Measurements from ENCODE around the gene NFU1. TPM values are rescaled to one million over a fixed set of nuclear protein-coding genes. Genes with fewer than 3 reads are reported as not detected.

The NFU1 gene
- total and polyA plus RNA-seq, 2 of the 8 experiments (the other 6 are each of a cell fraction or from before 2014, with no cell fraction given): 18.4 to 45.5 TPM

DNA sequence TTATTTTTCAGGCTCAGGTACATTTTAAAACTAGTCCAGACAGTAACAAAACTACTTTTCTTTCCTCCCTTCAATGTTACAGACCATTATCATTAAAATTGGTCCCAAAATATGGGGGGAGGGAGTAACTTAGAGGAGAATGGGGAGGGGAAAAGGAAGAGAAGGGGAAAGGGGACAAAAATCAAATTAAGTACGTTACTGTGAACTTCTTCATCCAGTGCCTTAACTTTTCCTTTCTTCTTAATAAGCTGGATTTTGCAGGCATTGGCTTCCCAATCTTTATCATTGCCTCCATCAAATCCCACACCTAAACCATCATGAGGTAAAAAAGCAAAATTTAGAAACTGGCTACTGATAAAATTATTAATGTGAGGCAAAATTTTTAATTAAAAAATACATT lies 67.4 kb downstream of the NFU1 start (continued):
- TF ChIP-seq, protein P1, sequence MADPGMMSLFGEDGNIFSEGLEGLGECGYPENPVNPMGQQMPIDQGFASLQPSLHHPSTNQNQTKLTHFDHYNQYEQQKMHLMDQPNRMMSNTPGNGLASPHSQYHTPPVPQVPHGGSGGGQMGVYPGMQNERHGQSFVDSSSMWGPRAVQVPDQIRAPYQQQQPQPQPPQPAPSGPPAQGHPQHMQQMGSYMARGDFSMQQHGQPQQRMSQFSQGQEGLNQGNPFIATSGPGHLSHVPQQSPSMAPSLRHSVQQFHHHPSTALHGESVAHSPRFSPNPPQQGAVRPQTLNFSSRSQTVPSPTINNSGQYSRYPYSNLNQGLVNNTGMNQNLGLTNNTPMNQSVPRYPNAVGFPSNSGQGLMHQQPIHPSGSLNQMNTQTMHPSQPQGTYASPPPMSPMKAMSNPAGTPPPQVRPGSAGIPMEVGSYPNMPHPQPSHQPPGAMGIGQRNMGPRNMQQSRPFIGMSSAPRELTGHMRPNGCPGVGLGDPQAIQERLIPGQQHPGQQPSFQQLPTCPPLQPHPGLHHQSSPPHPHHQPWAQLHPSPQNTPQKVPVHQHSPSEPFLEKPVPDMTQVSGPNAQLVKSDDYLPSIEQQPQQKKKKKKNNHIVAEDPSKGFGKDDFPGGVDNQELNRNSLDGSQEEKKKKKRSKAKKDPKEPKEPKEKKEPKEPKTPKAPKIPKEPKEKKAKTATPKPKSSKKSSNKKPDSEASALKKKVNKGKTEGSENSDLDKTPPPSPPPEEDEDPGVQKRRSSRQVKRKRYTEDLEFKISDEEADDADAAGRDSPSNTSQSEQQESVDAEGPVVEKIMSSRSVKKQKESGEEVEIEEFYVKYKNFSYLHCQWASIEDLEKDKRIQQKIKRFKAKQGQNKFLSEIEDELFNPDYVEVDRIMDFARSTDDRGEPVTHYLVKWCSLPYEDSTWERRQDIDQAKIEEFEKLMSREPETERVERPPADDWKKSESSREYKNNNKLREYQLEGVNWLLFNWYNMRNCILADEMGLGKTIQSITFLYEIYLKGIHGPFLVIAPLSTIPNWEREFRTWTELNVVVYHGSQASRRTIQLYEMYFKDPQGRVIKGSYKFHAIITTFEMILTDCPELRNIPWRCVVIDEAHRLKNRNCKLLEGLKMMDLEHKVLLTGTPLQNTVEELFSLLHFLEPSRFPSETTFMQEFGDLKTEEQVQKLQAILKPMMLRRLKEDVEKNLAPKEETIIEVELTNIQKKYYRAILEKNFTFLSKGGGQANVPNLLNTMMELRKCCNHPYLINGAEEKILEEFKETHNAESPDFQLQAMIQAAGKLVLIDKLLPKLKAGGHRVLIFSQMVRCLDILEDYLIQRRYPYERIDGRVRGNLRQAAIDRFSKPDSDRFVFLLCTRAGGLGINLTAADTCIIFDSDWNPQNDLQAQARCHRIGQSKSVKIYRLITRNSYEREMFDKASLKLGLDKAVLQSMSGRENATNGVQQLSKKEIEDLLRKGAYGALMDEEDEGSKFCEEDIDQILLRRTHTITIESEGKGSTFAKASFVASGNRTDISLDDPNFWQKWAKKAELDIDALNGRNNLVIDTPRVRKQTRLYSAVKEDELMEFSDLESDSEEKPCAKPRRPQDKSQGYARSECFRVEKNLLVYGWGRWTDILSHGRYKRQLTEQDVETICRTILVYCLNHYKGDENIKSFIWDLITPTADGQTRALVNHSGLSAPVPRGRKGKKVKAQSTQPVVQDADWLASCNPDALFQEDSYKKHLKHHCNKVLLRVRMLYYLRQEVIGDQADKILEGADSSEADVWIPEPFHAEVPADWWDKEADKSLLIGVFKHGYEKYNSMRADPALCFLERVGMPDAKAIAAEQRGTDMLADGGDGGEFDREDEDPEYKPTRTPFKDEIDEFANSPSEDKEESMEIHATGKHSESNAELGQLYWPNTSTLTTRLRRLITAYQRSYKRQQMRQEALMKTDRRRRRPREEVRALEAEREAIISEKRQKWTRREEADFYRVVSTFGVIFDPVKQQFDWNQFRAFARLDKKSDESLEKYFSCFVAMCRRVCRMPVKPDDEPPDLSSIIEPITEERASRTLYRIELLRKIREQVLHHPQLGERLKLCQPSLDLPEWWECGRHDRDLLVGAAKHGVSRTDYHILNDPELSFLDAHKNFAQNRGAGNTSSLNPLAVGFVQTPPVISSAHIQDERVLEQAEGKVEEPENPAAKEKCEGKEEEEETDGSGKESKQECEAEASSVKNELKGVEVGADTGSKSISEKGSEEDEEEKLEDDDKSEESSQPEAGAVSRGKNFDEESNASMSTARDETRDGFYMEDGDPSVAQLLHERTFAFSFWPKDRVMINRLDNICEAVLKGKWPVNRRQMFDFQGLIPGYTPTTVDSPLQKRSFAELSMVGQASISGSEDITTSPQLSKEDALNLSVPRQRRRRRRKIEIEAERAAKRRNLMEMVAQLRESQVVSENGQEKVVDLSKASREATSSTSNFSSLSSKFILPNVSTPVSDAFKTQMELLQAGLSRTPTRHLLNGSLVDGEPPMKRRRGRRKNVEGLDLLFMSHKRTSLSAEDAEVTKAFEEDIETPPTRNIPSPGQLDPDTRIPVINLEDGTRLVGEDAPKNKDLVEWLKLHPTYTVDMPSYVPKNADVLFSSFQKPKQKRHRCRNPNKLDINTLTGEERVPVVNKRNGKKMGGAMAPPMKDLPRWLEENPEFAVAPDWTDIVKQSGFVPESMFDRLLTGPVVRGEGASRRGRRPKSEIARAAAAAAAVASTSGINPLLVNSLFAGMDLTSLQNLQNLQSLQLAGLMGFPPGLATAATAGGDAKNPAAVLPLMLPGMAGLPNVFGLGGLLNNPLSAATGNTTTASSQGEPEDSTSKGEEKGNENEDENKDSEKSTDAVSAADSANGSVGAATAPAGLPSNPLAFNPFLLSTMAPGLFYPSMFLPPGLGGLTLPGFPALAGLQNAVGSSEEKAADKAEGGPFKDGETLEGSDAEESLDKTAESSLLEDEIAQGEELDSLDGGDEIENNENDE (IDR thresholded peaks at IDR 0.05; ENCODE audit: insufficient replicate concordance, low read length): no peak
- TF ChIP-seq KDM4A (IDR thresholded peaks at IDR 0.05; ENCODE audit: low read depth, low read length, severe bottlenecking): no peak
- TF ChIP-seq RAD21 (IDR thresholded peaks at IDR 0.05 in 1 of 2, conservative IDR thresholded peaks at IDR 0.05 in 1 of 2; ENCODE audit: low read depth in 2 of 2, low read length in 2 of 2): no peak
- no peak for TF ChIP-seq RNF2 (IDR thresholded peaks at IDR 0.05; ENCODE audit: borderline replicate concordance, low read depth, low read length, missing control alignments, poor library complexity, severe bottlenecking)
- no peak for TF ChIP-seq SIX5 (IDR thresholded peaks at IDR 0.05; ENCODE audit: low read depth, low read length)
- TF ChIP-seq BRCA1 (IDR thresholded peaks at IDR 0.05; ENCODE audit: low read depth, low read length): no peak
- no peak for TF ChIP-seq GABPA (IDR thresholded peaks at IDR 0.05; ENCODE audit: borderline replicate concordance, insufficient read depth, low read length)
- TF ChIP-seq SP4 (IDR thresholded peaks at IDR 0.05; ENCODE audit: low read length): no peak
- TF ChIP-seq POLR2A (IDR thresholded peaks at IDR 0.05; ENCODE audit: control extremely low read depth in 1 of 2, low read depth in 2 of 2, low read length in 2 of 2): no peak
- no peak for TF ChIP-seq RFX5 (IDR thresholded peaks at IDR 0.05; ENCODE audit: borderline replicate concordance, low read depth, low read length)
- TF ChIP-seq BCL11A (IDR thresholded peaks at IDR 0.05; ENCODE audit: low read depth in 2 of 2, low read length in 2 of 2): no peak
